Activated gamma-delta T cell treated with Interleukin-2 at 50 U/mL for 16 hours (primary cell): ENCODE results near the gene TMEM184B.
"Not testable (repeated sequence)": the region's sequence is repeated elsewhere in the genome, so short reads cannot be mapped to it uniquely, and the experiment has no call there.

Experiments
- DNase-seq: peaks from one replicate; pipeline ENCODE4 v3.0.0-alpha.2; 2020

TMEM184B gene

GRCh38 chr22:38246046-38246658 lies 26.7 kb downstream of the TMEM184B start:
- no peak for DNase-seq

- no peak for DNase-seq
Measured at GRCh38 chr22:38244106-38244505, 28.7 kb downstream of the TMEM184B start.

GRCh38 chr22:38243007-38243765 lies 29.6 kb downstream of the TMEM184B start:
- DNase-seq, result no peak

- no peak for DNase-seq
Measured at GRCh38 chr22:38240734-38241252, 32.0 kb downstream of the TMEM184B start.

- DNase-seq, result no peak
Measured at GRCh38 chr22:38239101-38239761, 33.6 kb downstream of the TMEM184B start.

GRCh38 chr22:38238519-38239071 lies 34.2 kb downstream of the TMEM184B start:
- DNase-seq, result no peak

GRCh38 chr22:38236786-38237185 lies 36.0 kb downstream of the TMEM184B start:
- DNase-seq, result no peak

GRCh38 chr22:38235240-38235850 lies 37.5 kb downstream of the TMEM184B start:
- no peak for DNase-seq

- DNase-seq, result not testable (repeated sequence)
Measured at GRCh38 chr22:38233856-38234255, 39.0 kb downstream of the TMEM184B start.

- DNase-seq, result no peak
Measured at GRCh38 chr22:38233427-38233826, 39.4 kb downstream of the TMEM184B start.

GRCh38 chr22:38232196-38232595 lies 40.6 kb downstream of the TMEM184B start:
- DNase-seq, result no peak

- DNase-seq, result no peak
Measured at GRCh38 chr22:38230916-38231315, 41.9 kb downstream of the TMEM184B start.

GRCh38 chr22:38230108-38230825 lies 42.5 kb downstream of the TMEM184B start:
- DNase-seq, result peak; percentile 34

- no peak for DNase-seq
Measured at GRCh38 chr22:38228873-38229740, 43.7 kb downstream of the TMEM184B start.

GRCh38 chr22:38228326-38228872 lies 44.4 kb downstream of the TMEM184B start:
- no peak for DNase-seq

- no peak for DNase-seq
Measured at GRCh38 chr22:38226853-38227649, 45.8 kb downstream of the TMEM184B start.

GRCh38 chr22:38223289-38223960 lies 49.4 kb downstream of the TMEM184B start:
- no peak for DNase-seq

GRCh38 chr22:38222797-38223119 lies 50.1 kb downstream of the TMEM184B start:
- DNase-seq, result no peak

- DNase-seq, result no peak
Measured at GRCh38 chr22:38221908-38222796, 50.7 kb downstream of the TMEM184B start.
